Sigmoid colon (tissue), 4 donors: ENCODE data around the gene C19orf47.

Source experiments
- POLR2A ChIP-seq, 2 donors: fragments of 450-650 bp; IDR thresholded peaks; one replicate each; pipeline ENCODE4 v1.6.1; 2016; ENCODE audit warnings: antibody characterized with exemption in 2 of 2, mild to moderate bottlenecking in 2 of 2, moderate library complexity in 2 of 2
- POLR2AphosphoS5 ChIP-seq, 4 donors: sonication (generic); formaldehyde crosslinking; IDR thresholded peaks; one replicate each; pipeline ENCODE4 v1.6.1; 2017; ENCODE audit warnings: antibody characterized with exemption in 4 of 4
- TF ChIP-seq, protein P1 (sequence below), 4 experiments: fragments of 450-650 bp in 3 of 4; fragments of 200-600 bp in 1 of 4; IDR thresholded peaks; one replicate each; pipeline ENCODE4 v1.5.1; 2016 to 2019; ENCODE audit warnings: antibody characterized with exemption in 4 of 4, mild to moderate bottlenecking in 3 of 4, moderate library complexity in 2 of 4

DNA sequence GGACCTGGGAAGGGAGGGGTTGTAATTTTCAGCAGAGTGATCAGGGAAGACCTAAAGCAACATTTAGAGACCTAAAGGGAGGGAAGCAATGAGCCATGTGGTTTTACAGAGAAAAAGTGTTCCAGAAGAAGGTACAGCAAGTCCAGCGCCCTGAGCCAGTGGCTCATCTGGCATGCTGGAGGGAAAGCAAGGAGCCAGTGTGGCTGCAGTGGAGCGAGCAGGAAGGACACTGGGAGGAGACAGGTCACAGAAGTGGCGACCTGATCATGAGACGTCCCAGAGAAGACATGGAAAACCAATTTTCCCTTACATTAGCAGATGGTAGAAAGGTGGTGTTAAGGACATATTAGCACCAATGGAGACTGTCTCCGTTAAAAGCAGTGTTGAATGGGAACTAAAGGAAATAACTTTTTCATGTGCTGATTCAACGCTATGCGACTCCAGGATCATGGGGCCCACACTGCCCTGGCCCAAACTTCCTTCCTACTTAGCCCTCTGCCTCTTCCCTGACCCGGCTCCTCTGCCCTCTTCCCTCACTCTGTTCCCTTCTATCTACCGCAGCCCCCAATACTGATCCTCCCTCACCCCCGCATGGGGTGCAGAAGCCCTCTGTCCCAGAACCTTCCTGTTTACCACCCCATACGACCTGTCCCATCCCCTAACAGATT lies 5.4 kb downstream of the C19orf47 start:
- TF ChIP-seq POLR2A (IDR thresholded peaks at IDR 0.05) (no peak), POLR2AphosphoS5 (IDR thresholded peaks at IDR 0.05) (no peak)
- TF ChIP-seq, protein P1, sequence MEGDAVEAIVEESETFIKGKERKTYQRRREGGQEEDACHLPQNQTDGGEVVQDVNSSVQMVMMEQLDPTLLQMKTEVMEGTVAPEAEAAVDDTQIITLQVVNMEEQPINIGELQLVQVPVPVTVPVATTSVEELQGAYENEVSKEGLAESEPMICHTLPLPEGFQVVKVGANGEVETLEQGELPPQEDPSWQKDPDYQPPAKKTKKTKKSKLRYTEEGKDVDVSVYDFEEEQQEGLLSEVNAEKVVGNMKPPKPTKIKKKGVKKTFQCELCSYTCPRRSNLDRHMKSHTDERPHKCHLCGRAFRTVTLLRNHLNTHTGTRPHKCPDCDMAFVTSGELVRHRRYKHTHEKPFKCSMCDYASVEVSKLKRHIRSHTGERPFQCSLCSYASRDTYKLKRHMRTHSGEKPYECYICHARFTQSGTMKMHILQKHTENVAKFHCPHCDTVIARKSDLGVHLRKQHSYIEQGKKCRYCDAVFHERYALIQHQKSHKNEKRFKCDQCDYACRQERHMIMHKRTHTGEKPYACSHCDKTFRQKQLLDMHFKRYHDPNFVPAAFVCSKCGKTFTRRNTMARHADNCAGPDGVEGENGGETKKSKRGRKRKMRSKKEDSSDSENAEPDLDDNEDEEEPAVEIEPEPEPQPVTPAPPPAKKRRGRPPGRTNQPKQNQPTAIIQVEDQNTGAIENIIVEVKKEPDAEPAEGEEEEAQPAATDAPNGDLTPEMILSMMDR (IDR thresholded peaks at IDR 0.05) = no peak
